G401 (cell line): Measurements from ENCODE around the gene SLC6A6. TPM values are rescaled to one million over a fixed set of nuclear protein-coding genes. Genes with fewer than 3 reads are reported as not detected.

Experiments
- DNase-seq: peaks from one replicate; pipeline ENCODE4 v3.0.0-alpha.2; 2015; ENCODE audit warnings: low spot score
- in situ Hi-C: cut with HindIII; loops from 2 replicates; pipeline ENCODE4 v1.10.0; 2016; ENCODE audit warnings: low sequenced_read_pairs, mixed read lengths
- total RNA-seq: library from RNA; depleted of rRNA; stranded (reverse); fragments of >200 nt; shearing (Covaris generic); gene quantifications from 2 replicates; pipeline ENCODE4 v1.2.3, GENCODE V29; 2014

Gene SLC6A6
- total RNA-seq, 1 experiment from 2014 or later, result 31.2 TPM

DNA sequence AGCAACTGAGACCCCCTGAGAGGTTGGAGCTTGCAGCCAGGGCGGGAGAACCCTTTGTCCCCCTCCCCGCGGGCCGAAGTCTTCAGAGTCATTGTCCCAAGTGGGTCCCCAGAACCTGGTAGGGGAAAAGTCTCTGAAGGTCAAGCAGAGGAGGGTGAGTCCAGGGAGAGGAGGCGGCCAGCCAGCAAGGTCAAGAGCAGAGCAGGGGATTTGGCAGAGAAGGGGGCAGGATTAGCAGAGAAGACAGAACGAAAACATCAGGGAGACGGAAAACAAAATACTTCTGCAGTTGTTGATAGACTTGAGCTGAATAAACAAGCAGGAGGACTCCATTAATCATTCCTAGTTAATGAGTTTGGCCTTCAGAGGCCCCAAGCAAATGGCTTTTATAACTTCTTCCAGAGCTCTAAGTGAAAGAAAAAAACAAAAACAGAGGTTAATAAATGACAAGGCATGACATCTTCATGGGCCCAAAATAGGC, 71.0 kb downstream of the SLC6A6 start:
- no peak for DNase-seq
- in situ Hi-C loops, result loop anchor here (10.0 kb wide), 1 partner anchor 199 kb away; no protein-coding TSS in a partner anchor

- in situ Hi-C loops, result loop anchor here (10.0 kb wide), 1 partner anchor 200 kb away; no protein-coding TSS in a partner anchor
- no peak for DNase-seq
These were observed 72.1 kb downstream of the SLC6A6 start for GRCh38 chr3:14474363-14475081.

DNA sequence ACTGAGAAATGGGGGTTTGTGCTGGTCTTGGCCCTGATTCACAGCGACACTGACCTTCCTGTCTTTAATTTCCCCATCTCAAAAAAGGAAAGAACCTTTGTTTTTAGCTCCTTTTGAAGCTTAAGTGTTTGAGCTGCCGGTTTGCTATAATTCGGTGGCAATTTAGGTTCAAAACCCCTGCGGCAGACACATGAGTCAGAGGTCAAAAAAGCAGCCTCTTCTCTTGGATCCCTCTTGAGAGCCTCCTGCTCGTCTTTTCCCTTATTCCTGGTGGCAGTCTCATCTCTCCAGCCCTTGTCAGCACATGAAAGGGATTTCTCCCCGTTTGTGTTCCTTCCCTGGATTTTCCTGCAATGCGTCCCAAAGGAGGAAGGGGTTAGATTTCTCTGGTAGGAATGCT, 73.2 kb downstream of the SLC6A6 start:
- in situ Hi-C loops, result loop anchor here (10.0 kb wide), 1 partner anchor 201 kb away; no protein-coding TSS in a partner anchor
- DNase-seq, result no peak

DNA sequence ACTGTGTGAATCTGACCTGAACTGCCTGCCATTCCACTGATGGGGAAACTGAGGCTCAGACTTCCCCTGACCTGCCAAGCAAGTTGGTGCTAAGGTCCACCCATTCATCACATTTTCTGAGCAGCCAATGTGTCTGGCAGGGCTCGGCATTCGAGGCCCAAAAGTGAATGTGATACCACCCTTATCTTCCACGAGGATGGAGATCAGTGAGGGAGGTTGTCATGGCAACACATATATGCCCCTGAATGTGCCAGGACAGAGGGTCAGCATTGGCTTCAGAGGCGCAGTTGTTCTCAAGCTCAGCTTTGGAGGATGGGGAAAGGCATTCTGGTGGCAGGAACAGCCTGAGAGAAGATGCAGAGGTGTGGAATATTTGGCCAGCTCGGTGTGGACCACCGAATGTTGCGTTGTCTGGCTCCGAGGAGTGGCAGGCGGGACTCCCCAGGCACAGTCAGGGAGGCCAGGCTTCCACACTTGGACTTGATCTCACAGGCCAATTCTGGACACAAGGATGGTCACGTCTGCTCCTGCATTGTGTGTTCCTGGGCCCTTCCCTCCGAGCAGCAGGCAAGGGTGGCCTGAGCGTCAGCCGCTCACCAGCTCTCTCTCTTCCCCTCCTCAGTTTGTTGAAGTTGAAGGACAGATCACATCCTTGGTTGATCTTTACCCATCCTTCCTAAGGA, 74.3 kb downstream of the SLC6A6 start:
- no peak for DNase-seq
- in situ Hi-C loops, result loop anchor here (10.0 kb wide), 1 partner anchor 202 kb away; no protein-coding TSS in a partner anchor

DNA sequence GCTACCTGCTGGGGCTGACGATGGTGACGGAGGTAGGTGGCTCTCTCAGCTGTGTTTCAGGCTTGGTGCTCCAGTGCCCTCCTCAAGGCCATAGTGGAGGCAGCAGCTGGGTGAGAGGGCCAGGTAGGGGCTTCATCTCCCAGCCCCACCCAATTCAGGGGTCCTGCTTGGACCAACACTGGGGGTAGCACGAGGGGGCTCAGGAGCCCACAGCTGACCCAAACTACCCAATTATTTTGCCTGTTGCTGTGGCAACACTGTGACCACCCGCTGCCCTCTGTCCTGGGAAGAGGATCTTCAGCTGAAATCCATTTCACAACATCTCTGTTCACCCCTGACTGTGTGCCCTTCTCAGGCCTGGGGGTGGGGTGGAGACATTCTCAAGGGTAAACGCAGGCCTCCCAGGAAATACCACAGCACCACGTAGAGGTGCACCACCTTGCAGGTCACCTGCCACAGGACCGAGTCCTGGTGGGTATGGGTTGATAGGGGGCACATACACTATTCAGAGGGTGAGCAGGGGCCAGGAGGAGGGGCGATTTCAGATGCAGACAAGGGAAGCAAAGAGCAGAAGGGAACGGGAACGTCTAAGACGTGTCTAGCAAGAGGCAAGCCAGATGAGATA, 75.0 kb downstream of the SLC6A6 start:
- in situ Hi-C loops, result loop anchor here (10.0 kb wide), 1 partner anchor 203 kb away; no protein-coding TSS in a partner anchor
- no peak for DNase-seq

DNA sequence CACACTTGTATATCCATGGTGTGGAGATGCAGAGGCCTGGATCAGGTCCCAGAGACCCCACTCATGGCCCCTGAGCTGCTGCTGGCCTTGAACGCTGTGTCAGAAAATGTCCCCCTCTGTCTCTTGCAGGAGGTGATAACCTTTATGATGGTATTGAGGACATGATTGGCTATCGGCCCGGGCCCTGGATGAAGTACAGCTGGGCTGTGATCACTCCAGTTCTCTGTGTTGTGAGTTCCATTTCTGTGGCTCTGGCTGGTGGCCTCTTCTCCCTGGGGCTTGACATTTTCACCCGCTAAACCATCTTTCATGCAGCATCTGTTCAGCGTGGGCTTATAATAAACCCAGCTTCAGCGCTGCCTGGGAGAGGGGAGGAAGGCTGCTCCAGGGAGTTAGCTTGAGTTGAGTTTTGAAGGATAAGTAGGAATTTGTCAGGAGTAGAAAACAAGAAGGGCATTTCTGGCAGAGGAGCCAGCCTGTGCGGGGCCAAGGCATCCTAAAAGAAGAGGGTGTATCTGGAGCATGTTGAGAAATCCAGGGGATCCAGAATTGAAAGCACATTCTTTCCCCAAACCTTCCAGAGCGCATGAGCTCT, 76.6 kb downstream of the SLC6A6 start:
- in situ Hi-C loops, result loop anchor here (10.0 kb wide), 1 partner anchor 204 kb away; no protein-coding TSS in a partner anchor

GRCh38 chr3:14479591-14479990, 77.2 kb downstream of the SLC6A6 start:
- DNase-seq, result no peak
- in situ Hi-C loops, result loop anchor here (10.0 kb wide), 1 partner anchor 205 kb away; no protein-coding TSS in a partner anchor

More for the DNA sequence above, 76.6 kb downstream of the SLC6A6 start:
- no peak for DNase-seq

- in situ Hi-C loops, result no loop called here
- DNase-seq, result no peak
These were observed 78.0 kb downstream of the SLC6A6 start for GRCh38 chr3:14480207-14481017.

DNA sequence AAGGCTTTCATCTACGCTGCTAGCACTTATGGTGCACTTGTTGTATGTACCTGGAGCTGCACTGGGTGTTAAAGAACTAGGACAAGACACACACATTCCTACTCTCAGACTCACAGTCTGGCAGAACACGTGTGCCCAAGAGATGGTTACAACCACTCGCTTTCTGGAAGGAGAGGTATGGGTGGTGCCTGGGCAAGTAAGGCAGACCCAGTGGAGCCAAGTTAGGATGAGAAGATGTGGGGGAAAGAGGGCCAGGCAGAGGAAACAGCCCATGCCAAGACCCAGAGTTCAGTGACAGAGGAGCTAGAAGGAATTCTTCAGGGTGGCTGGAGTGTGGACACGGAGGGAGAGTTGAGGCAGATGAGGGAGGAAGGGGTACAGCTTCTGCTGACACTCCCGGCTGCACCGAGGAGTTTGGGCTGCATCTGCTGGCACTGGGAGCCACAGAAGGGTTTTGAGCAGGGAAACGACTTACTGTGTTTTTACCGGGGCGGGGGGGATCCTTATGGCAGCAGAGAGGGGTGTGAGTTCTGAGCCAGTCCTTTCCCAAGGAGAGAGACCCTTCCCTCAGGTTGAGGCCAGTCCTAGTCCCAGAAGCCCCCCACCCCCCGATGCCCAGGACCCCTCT, 78.7 kb downstream of the SLC6A6 start:
- DNase-seq, result no peak
- in situ Hi-C loops, result no loop called here

GRCh38 chr3:14481646-14482036, 79.2 kb downstream of the SLC6A6 start:
- in situ Hi-C loops, result no loop called here
- DNase-seq, result no peak

DNA sequence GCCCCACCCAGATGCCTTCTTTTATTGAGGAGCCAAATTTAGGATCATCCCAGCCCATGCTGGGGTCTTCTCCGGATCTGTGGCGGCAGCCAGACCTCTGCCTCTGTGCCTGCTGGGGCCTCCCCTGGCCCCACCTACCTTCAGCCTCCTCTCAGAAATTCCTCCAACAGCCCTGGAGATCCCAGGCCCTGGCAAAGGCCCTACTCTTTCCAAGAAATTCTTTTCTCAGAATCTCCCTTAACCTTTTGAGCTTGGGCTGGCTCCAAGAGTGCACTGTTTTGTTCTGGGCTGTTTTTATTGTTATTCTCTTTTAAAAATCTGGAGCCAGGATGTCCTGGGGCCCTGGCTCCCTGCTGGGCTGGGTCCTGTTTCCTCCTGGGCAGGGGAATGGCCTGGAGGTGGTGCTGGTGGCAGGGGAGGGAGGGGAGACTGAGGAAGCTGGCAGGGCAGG, 79.9 kb downstream of the SLC6A6 start:
- in situ Hi-C loops, result no loop called here

DNA sequence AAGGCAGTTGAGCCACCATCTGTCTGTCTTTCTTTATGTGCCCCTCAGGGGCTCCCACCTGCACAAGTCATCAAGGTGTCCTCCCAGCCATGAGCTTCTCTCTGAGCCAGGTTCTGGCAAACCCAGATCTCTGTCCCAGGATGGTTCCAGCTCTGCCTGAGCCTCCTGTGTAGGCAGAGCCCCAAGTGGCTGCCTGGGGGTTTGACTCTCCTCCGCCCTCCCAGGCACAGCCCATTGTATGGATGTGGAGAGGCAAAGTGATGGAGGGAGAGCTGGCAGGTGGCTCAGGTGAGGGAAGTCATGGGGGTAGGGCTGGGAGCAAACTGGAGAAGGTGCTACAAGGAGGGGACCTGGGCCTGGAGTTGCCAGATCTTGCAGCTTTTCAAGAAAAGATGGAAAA, 80.9 kb downstream of the SLC6A6 start:
- DNase-seq, result no peak
- in situ Hi-C loops, result no loop called here

More for the DNA sequence above, 79.9 kb downstream of the SLC6A6 start:
- DNase-seq, result no peak

GRCh38 chr3:14484741-14485140, 82.3 kb downstream of the SLC6A6 start:
- in situ Hi-C loops, result no loop called here
- no peak for DNase-seq

- DNase-seq, result no peak
- in situ Hi-C loops, result no loop called here
These were observed 83.6 kb downstream of the SLC6A6 start for GRCh38 chr3:14485981-14486380.

- in situ Hi-C loops, result no loop called here
These were observed 84.1 kb downstream of the SLC6A6 start for GRCh38 chr3:14486460-14486859.

GRCh38 chr3:14487086-14487485, 84.7 kb downstream of the SLC6A6 start:
- DNase-seq, result no peak
- in situ Hi-C loops, result no loop called here

More at GRCh38 chr3:14486460-14486859, 84.1 kb downstream of the SLC6A6 start:
- DNase-seq, result no peak

DNA sequence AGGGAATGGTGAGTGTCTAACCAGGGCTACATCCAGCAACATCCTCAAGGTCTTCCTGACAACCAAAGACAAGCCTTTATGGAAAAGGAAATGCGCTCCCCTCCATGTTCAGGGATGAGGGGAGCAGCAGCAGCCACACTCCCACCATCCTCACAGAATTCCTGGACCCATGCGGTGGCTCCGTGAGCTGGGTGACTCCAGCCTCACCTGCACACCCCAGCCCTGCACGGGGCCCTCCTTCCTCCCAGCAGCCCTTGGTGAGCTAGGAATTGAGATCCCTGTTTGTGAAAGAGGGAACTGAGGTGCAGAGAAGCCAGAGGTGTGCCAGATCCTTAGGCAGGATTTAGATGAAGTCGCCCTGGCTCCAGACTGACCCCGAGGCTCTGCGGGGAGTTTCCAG, 85.4 kb downstream of the SLC6A6 start:
- DNase-seq, result no peak

More for the DNA sequence above, 85.4 kb downstream of the SLC6A6 start:
- in situ Hi-C loops, result no loop called here
